T47D (cell line): ENCODE results near the gene KRTAP5-6.
"Not testable (repeated sequence)": the region's sequence is repeated elsewhere in the genome, so short reads cannot be mapped to it uniquely, and the experiment has no call there.

Source experiments
- DNase-seq, 2 experiments: peaks; one replicate each; pipeline versions ENCODE4 v3.0.0 to v3.0.0-alpha.2; 2011 to 2012; ENCODE audit warnings: low read depth in 1 of 2, low spot score in 1 of 2
- JUND ChIP-seq: IDR thresholded peaks from 2 replicates; pipeline ENCODE4 v1.6.1; 2012; ENCODE audit warnings: low read depth
- in situ Hi-C: cut with HindIII; loops from 2 replicates; pipeline ENCODE4 v1.10.0; 2016; ENCODE audit warnings: low sequenced_read_pairs, low pct_unique_long_range_greater_than_20kb

KRTAP5-6 gene

DNA sequence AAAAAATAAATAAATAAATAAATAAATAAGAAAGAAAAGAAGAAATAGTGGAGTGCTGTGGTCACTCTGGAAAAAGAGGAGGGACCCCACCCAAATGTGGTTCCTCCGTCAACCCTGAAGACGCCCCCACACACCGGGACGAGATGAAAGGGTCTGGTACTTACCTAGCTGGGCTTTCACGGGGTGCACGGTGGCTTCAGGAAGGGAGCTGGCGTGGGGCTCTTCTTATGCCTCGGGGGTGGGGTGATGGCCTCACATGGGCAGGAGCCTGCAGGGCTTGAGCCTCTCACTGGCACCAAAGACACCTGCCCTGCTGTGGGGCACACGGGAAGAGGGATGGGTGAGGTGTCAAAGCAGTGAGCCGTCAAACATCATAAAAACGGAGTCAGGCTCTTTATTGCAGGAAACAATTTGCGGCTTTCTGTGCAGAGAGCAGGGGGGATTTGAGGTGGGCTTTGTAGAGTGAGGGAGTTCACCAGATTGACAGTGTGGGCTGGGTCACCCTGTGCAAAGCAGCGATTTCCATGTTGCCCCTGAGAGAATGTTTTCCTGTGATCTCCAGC is 28.0 kb upstream of the KRTAP5-6 start:
- TF ChIP-seq JUND: no peak
- in situ Hi-C loops: no loop called here
- no peak for DNase-seq

DNA sequence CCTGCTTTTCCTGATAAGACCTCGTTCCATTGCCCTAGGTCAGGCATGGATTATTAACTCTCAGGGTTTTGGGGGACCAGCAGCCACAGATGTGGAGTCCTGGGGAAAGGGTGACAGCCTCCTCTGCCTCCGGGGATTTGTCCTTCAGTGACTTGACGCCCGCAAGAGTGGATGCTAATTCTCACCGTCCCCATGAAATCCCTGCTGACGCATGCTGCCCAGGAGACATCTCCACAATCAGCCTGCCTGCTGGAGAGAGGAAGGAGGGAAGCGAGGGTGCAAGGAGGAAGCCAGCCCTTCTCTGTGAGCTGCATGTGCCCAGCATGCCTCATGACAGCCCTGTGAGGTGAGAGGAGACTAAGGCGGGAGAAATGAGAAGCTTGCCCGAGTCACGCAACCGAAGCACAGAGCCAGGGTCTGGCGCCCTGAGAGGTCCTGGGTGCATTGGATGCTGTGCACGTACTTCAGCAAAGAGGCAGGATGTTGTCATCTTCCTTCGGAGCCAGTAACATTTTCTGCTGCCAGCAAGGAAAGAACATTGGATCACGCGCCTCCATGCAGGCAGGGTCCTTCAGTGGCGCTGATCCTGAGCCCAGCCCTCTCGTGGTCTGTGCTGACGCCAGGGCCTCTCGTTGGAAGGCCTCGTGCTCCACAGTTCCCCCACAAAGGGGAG is 27.3 kb upstream of the KRTAP5-6 start:
- no peak for TF ChIP-seq JUND
- in situ Hi-C loops: no loop called here

GRCh38 chr11:1670457-1670856 is 26.5 kb upstream of the KRTAP5-6 start:
- DNase-seq, in situ Hi-C loops: not testable (repeated sequence)

More for the DNA sequence above, 27.3 kb upstream of the KRTAP5-6 start:
- DNase-seq: no peak

DNA sequence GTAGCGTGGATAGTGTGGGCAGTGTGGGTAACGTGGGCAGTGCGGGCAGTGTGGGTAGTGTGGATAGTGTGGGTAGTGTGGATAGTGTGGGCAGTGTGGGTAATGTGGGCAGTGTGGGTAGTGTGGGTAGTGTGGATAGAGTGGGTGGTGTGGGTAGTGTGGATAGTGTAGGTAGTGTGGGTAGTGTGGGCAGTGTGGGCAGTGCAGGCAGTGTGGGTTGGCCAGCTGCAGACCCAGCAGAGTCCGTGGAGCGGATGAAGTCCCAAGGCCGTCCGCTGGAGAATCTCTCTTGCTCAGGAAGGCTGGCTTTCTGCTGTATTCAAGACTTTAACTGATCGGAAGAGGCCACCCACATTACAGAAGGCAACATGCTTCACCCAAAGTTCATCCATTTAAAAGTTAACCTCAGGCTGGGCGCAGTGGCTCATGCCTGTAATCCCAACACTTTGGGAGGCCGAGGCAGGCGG is 26.1 kb upstream of the KRTAP5-6 start:
- no peak for DNase-seq
- in situ Hi-C loops: no loop called here
- no peak for TF ChIP-seq JUND

DNA sequence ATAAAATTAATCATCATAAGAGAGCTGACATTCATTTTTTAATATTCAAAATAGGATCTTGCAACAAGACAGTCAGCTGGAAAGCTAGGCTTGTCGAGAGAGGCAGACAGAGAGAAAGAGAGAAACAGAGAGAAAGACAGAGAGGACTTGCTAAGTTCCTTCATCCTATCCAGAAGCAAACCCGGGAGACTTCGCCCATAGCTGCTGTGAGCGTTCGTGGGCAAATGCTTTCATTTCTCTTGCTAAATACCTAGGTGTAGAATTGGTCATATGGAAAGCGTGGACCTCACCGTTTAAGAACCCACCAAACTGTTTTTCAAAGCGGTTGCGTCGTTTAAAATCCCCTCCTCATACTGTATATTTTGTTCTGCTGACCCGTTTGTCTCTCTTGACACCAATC is 25.3 kb upstream of the KRTAP5-6 start:
- TF ChIP-seq JUND: no peak
- in situ Hi-C loops: no loop called here
- DNase-seq: no peak

GRCh38 chr11:1672613-1673350 is 24.2 kb upstream of the KRTAP5-6 start:
- in situ Hi-C loops: no loop called here
- no peak for TF ChIP-seq JUND
- no peak for DNase-seq

DNA sequence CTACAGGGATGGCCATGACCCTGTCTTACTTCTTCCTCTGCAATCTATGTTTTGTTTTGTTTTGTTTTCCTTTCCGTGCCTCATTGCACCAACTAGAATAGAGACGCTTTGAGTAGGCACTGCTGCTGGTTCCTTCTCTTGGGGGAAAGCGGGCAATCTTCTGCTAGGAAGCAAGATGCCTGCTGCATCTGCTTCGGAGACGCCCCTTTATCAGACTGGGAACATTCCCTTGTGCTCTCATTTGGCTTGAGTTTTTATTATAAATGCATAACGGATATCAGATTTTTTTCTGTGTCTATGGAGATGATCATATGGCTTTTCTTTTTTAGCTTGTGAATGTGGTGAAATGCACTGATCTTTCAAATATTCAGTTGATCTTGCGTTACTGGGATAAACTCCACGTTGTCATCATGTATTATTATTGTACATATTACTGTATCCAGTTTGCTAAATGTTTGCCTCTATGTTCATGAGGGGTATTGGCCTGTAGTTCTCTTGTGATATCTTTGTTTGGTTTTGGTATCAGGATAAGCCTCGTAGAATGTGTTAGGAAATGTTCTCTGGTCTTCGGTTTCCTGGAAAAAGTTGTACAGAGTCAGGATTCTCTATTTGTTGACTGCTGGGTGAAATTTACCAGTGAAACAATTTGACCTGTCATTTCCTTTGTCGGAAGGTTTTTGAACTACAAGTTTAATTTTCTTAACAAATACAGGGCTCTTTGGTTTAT is 23.4 kb upstream of the KRTAP5-6 start:
- TF ChIP-seq JUND: no peak
- in situ Hi-C loops: no loop called here
- DNase-seq: no peak

DNA sequence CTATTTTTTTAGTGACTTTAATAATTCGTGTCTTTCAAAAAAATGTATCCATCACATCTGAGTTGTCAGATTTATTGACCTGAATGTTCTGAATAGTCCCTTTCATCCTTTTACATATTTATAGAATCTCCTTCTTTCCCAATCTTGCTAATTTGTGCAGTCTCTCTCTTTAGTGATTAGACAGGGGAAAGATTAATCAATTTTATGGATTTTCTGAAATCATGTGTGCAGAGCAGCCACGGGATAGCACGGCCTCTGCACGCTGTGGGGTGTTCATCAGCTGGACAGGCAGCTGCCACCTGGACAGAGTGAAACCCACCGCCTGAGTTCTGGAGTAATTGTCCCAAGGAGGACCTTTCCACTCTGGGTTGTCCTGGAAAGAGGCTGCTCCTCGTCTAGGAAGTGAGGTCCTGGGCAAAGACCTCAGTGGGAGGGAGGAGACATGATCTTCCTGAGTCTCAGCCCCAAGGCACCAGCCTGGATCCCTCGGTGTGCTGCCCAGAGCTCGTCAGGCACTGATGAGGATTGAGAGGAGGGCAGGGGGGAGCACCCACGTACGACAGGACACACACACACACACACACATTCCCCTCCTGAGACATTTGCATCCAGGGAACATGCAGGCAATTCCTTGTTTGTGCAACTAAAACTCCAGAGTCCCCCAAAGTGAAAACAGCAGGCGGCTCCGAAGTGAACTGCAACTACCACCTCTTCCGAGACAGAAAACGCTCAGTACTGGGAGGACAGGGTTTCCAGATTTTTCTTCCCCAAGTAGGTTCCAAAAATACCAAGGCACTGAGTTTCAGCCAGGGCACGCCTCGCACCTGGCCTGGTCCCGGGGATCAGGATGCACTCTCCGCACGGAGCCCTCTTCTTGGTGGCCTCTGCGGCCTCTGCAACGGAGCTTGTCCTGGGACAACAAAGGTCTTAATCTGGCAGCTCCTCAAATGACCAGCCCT is 22.5 kb upstream of the KRTAP5-6 start:
- in situ Hi-C loops: no loop called here
- no peak for DNase-seq
- TF ChIP-seq JUND: no peak

GRCh38 chr11:1675536-1676228 is 21.3 kb upstream of the KRTAP5-6 start:
- in situ Hi-C loops: no loop called here
- no peak for DNase-seq
- no peak for TF ChIP-seq JUND

GRCh38 chr11:1676229-1676740 is 20.7 kb upstream of the KRTAP5-6 start:
- in situ Hi-C loops: no loop called here

GRCh38 chr11:1679881-1680280 is 17.1 kb upstream of the KRTAP5-6 start:
- DNase-seq: no peak
- in situ Hi-C loops: no loop called here
- TF ChIP-seq JUND: no peak

More at GRCh38 chr11:1676229-1676740, 20.7 kb upstream of the KRTAP5-6 start:
- DNase-seq: no peak
- TF ChIP-seq JUND: no peak
